Heart left ventricle (tissue), 13 donors: ENCODE data around the gene SLC9A3.

Experiments
- POLR2A ChIP-seq, 2 donors: fragments of 450-650 bp; IDR thresholded peaks; one replicate each; pipeline ENCODE4 v1.6.1; 2017; ENCODE audit warnings: antibody characterized with exemption in 2 of 2, mild to moderate bottlenecking in 2 of 2, moderate library complexity in 2 of 2
- TF ChIP-seq, protein P1 (sequence below), 12 donors: fragments of 200-600 bp; sonication (generic) in 4 of 12; IDR thresholded peaks; one replicate each; pipeline versions ENCODE4 v1.5.0 to v1.8.0; 2018 to 2022; ENCODE audit warnings: antibody characterized with exemption in 12 of 12, mild to moderate bottlenecking in 5 of 12
- donor health status: ischemic (EF 13 %, LVEDD 7.1; RV severe dilation, severe dysfunction).
- donor health status: DM: no; HTN: yes; CAD: no.
- donor health status: DM: no; HTN: no; CAD: no.
- donor health status: ischemic (EF 25% LVEDD 6.9; RV normal size, moderate dysfunction).
- donor health status: ischemic (EF 25% LVEDD 5.7; RV mildly dilated, moderate dysfunction).
- donor health status: ischemic (EF 35%, LVEDD 5.7; RV mildly dilated, moderate dysfunction).
- donor health status: nonischemic (EF 11% LVEDD 7.7; RV severe dilation, severe dysfunction).
- donor health status: DM: yes; HTN: yes; CAD: no.
- donor health status: PGD.
- donor health status: ischemic (EF 29% LVEDD 5.4; RV normal size, mild dysfunction).
- donor health status: nonischemic (EF 23%, LVEDD 6.1; RV moderate dilation, normal function).

DNA sequence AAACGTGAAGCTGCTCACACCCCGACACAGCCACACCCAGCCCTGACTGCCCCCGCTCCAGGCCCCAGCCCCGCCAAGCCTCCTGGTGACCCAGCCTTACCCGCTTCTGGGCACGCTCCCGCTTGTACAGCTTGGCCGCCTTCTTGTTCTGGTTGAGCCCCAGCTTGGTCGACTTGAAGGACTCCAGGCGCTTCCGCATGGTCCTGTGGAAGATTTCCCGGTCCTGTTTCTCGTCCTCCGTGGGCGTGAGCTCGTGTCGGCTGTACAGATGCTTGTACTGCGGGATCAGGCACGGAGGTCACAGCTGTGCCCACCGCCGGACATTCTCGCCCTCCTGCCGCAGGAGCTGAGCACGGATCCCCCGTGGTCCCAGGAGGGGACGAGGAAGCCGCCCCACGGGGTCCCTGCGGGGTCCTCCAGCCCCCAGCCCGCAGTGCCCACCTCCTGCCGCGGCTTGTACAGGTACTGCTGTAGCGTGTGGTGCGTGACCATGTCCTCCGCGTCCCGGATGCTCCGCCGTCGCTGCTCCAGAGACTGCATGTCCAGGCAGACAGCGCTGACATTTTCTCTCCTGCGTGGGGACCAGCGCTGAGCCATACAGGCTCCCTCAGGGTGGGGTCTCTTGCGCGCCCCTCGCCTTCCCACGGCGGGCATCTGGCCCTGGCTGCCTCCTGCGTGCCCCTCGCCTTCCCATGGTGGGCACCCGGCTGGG, 48.0 kb downstream of the SLC9A3 start:
- TF ChIP-seq, protein P1, sequence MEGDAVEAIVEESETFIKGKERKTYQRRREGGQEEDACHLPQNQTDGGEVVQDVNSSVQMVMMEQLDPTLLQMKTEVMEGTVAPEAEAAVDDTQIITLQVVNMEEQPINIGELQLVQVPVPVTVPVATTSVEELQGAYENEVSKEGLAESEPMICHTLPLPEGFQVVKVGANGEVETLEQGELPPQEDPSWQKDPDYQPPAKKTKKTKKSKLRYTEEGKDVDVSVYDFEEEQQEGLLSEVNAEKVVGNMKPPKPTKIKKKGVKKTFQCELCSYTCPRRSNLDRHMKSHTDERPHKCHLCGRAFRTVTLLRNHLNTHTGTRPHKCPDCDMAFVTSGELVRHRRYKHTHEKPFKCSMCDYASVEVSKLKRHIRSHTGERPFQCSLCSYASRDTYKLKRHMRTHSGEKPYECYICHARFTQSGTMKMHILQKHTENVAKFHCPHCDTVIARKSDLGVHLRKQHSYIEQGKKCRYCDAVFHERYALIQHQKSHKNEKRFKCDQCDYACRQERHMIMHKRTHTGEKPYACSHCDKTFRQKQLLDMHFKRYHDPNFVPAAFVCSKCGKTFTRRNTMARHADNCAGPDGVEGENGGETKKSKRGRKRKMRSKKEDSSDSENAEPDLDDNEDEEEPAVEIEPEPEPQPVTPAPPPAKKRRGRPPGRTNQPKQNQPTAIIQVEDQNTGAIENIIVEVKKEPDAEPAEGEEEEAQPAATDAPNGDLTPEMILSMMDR (IDR thresholded peaks at IDR 0.05): no peak
- TF ChIP-seq POLR2A (IDR thresholded peaks at IDR 0.05): no peak
